ENCODE results near the gene SMIM33.

GRCh38 chr5:139451878-139452660 is 18.7 kb upstream of the SMIM33 start:
- TF ChIP-seq, protein P1, sequence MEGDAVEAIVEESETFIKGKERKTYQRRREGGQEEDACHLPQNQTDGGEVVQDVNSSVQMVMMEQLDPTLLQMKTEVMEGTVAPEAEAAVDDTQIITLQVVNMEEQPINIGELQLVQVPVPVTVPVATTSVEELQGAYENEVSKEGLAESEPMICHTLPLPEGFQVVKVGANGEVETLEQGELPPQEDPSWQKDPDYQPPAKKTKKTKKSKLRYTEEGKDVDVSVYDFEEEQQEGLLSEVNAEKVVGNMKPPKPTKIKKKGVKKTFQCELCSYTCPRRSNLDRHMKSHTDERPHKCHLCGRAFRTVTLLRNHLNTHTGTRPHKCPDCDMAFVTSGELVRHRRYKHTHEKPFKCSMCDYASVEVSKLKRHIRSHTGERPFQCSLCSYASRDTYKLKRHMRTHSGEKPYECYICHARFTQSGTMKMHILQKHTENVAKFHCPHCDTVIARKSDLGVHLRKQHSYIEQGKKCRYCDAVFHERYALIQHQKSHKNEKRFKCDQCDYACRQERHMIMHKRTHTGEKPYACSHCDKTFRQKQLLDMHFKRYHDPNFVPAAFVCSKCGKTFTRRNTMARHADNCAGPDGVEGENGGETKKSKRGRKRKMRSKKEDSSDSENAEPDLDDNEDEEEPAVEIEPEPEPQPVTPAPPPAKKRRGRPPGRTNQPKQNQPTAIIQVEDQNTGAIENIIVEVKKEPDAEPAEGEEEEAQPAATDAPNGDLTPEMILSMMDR (IDR thresholded peaks at IDR 0.05; ENCODE audit: insufficient read depth, low read length): no peak
- TF ChIP-seq, protein P2, sequence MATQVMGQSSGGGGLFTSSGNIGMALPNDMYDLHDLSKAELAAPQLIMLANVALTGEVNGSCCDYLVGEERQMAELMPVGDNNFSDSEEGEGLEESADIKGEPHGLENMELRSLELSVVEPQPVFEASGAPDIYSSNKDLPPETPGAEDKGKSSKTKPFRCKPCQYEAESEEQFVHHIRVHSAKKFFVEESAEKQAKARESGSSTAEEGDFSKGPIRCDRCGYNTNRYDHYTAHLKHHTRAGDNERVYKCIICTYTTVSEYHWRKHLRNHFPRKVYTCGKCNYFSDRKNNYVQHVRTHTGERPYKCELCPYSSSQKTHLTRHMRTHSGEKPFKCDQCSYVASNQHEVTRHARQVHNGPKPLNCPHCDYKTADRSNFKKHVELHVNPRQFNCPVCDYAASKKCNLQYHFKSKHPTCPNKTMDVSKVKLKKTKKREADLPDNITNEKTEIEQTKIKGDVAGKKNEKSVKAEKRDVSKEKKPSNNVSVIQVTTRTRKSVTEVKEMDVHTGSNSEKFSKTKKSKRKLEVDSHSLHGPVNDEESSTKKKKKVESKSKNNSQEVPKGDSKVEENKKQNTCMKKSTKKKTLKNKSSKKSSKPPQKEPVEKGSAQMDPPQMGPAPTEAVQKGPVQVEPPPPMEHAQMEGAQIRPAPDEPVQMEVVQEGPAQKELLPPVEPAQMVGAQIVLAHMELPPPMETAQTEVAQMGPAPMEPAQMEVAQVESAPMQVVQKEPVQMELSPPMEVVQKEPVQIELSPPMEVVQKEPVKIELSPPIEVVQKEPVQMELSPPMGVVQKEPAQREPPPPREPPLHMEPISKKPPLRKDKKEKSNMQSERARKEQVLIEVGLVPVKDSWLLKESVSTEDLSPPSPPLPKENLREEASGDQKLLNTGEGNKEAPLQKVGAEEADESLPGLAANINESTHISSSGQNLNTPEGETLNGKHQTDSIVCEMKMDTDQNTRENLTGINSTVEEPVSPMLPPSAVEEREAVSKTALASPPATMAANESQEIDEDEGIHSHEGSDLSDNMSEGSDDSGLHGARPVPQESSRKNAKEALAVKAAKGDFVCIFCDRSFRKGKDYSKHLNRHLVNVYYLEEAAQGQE (IDR thresholded peaks at IDR 0.05; ENCODE audit: insufficient replicate concordance, low read depth): no peak
- TF ChIP-seq POLR2AphosphoS5 (IDR thresholded peaks at IDR 0.05; ENCODE audit: low read depth) (no peak), GABPA (IDR thresholded peaks at IDR 0.05; ENCODE audit: low read depth) (no peak)
